Mesenchymal stem cell (in vitro differentiated cells and primary cell): ENCODE data around the gene TUBA8. TPM values are rescaled to one million over a fixed set of nuclear protein-coding genes. Genes with fewer than 3 reads are reported as not detected.
"Not testable (repeated sequence)": the region's sequence is repeated elsewhere in the genome, so short reads cannot be mapped to it uniquely, and the experiment has no call there.

Experiments
- DNase-seq: peaks from one replicate; pipeline ENCODE4 v3.0.0-alpha.2; 2013
- H2AFZ ChIP-seq: one replicate; pipeline ENCODE4 v1.6.1; 2013; ENCODE audit warnings: low read depth, mild to moderate bottlenecking, control low read depth, inconsistent platforms, low read length, moderate library complexity
- H2AK5ac ChIP-seq: 2 replicates; pipeline ENCODE4 v1.6.1; 2013; ENCODE audit warnings: low read length, moderate library complexity, mild to moderate bottlenecking, inconsistent platforms; ENCODE audit not compliant: severe bottlenecking
- H2BK120ac ChIP-seq: one replicate; pipeline ENCODE4 v1.6.1; 2013; ENCODE audit warnings: low read depth, mild to moderate bottlenecking, inconsistent platforms, low read length, moderate library complexity
- H2BK12ac ChIP-seq, 2 experiments: one replicate each; pipeline ENCODE4 v1.6.1; 2013; ENCODE audit warnings: inconsistent platforms in 2 of 2, low read length in 2 of 2, mild to moderate bottlenecking in 2 of 2, moderate library complexity in 2 of 2, control low read depth in 1 of 2
- H2BK15ac ChIP-seq: one replicate; pipeline ENCODE4 v1.6.1; 2013; ENCODE audit warnings: mild to moderate bottlenecking, low read depth, inconsistent platforms; ENCODE audit not compliant: poor library complexity, severe bottlenecking
- H2BK5ac ChIP-seq: 2 replicates; pipeline ENCODE4 v1.6.1; 2013; ENCODE audit warnings: low read depth, mild to moderate bottlenecking, low read length, control low read depth, inconsistent platforms; ENCODE audit not compliant: poor library complexity, severe bottlenecking
- H3K14ac ChIP-seq, 2 experiments: one replicate each; pipeline ENCODE4 v1.6.1; 2013; ENCODE audit warnings: inconsistent platforms in 2 of 2, low read length in 2 of 2, control low read depth in 1 of 2, mild to moderate bottlenecking in 1 of 2, moderate library complexity in 1 of 2
- H3K18ac ChIP-seq, 2 experiments: one replicate each; pipeline ENCODE4 v1.6.1; 2013; ENCODE audit warnings: inconsistent platforms in 2 of 2, low read length in 2 of 2, control low read depth in 1 of 2, low read depth in 1 of 2, mild to moderate bottlenecking in 1 of 2
- H3K23ac ChIP-seq, 2 experiments: one replicate each; pipeline ENCODE4 v1.6.1; 2013; ENCODE audit warnings: inconsistent platforms in 2 of 2, low read length in 2 of 2, mild to moderate bottlenecking in 2 of 2, moderate library complexity in 2 of 2, control low read depth in 1 of 2
- H3K27ac ChIP-seq: 2 replicates; pipeline ENCODE4 v1.5.1; 2013; ENCODE audit warnings: mild to moderate bottlenecking, moderate library complexity, low read length, control low read depth, inconsistent platforms; ENCODE audit not compliant: poor library complexity, severe bottlenecking
- H3K27me3 ChIP-seq, 2 experiments: 2 replicates each; pipeline versions ENCODE4 v1.6.1 to v1.7.0; 2013; ENCODE audit warnings: low read length in 2 of 2, mild to moderate bottlenecking in 2 of 2, moderate library complexity in 2 of 2, control low read depth in 1 of 2, inconsistent platforms in 1 of 2; ENCODE audit not compliant: control insufficient read depth in 1 of 2, insufficient read depth in 1 of 2
- H3K36me3 ChIP-seq, 2 experiments: 2 replicates each; pipeline versions ENCODE4 v1.6.1 to v1.7.0; 2013; ENCODE audit warnings: low read length in 2 of 2, control low read depth in 1 of 2, inconsistent platforms in 1 of 2, low read depth in 1 of 2, mild to moderate bottlenecking in 1 of 2; ENCODE audit not compliant: insufficient read depth in 2 of 2, control insufficient read depth in 1 of 2
- H3K4ac ChIP-seq, 2 experiments: one replicate each; pipeline ENCODE4 v1.6.1; 2013; ENCODE audit warnings: inconsistent platforms in 2 of 2, low read length in 2 of 2, mild to moderate bottlenecking in 2 of 2, moderate library complexity in 2 of 2, control low read depth in 1 of 2, low read depth in 1 of 2
- H3K4me1 ChIP-seq: 2 replicates; pipeline ENCODE4 v1.6.1; 2013; ENCODE audit warnings: low read depth, low read length, control low read depth; ENCODE audit not compliant: control insufficient read depth, insufficient read depth
- H3K4me2 ChIP-seq: 2 replicates; pipeline ENCODE4 v1.6.1; 2013; ENCODE audit warnings: low read length, mild to moderate bottlenecking, inconsistent platforms; ENCODE audit not compliant: poor library complexity, severe bottlenecking
- H3K4me3 ChIP-seq, 2 experiments: 2 replicates each; pipeline versions ENCODE4 v1.5.1 to v1.7.0; 2013; ENCODE audit warnings: low read length in 2 of 2, mild to moderate bottlenecking in 2 of 2, control low read depth in 1 of 2, low read depth in 1 of 2; ENCODE audit not compliant: insufficient read depth in 1 of 2
- H3K79me1 ChIP-seq: replicated peaks from 2 replicates; pipeline ENCODE4 v1.6.1; 2013; ENCODE audit warnings: mild to moderate bottlenecking, control low read depth, low read length, inconsistent platforms; ENCODE audit not compliant: poor library complexity, severe bottlenecking
- H3K9ac ChIP-seq: 2 replicates; pipeline ENCODE4 v1.7.0; 2013; ENCODE audit warnings: mild to moderate bottlenecking, low read length, moderate library complexity
- H3K9me3 ChIP-seq: 2 replicates; pipeline ENCODE4 v1.7.0; 2013; ENCODE audit warnings: mild to moderate bottlenecking, low read length; ENCODE audit not compliant: control insufficient read depth
- H4K8ac ChIP-seq: one replicate; pipeline ENCODE4 v1.6.1; 2013; ENCODE audit warnings: inconsistent platforms, mild to moderate bottlenecking, low read length, moderate library complexity
- H4K91ac ChIP-seq: one replicate; pipeline ENCODE4 v1.6.1; 2013; ENCODE audit warnings: mild to moderate bottlenecking, low read length, inconsistent platforms
- WGBS: methylation state at CpG from one replicate; pipeline ENCODE4 v1.1.7; 2013; ENCODE audit warnings: mixed read lengths; 5-methylcytosine and 5-hydroxymethylcytosine counted together
- small RNA-seq: library from polyadenylated mRNA; stranded (forward); fragments of <200 nt; extraction: miRNeasy Mini kit (QIAGEN cat#:217004); gene quantifications from one replicate; pipeline ENCODE3, GENCODE V24; 2013; ENCODE audit warnings: low read depth

Gene TUBA8

DNA sequence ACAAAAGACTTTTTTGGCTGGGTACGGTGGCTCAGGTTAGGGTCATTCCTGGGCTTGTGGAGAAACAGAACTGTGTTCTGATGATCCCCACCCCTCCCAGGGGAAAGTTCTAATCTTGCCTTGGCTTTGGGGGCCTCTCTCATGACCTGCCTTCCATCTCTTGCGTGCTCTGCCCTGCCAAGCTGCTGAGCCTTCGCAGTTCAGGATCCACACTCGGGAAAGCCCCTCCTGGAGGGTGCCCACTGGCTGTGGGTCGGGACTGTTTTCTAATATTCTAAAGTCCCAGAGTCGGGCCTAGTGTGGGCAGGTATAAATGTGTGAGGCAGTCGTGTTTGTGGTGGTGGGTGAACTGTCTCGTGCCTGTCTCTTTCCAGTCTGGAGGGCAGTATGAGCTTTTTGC is 62.2 kb downstream of the TUBA8 start:
- not testable (repeated sequence) for H2BK12ac ChIP-seq

DNA sequence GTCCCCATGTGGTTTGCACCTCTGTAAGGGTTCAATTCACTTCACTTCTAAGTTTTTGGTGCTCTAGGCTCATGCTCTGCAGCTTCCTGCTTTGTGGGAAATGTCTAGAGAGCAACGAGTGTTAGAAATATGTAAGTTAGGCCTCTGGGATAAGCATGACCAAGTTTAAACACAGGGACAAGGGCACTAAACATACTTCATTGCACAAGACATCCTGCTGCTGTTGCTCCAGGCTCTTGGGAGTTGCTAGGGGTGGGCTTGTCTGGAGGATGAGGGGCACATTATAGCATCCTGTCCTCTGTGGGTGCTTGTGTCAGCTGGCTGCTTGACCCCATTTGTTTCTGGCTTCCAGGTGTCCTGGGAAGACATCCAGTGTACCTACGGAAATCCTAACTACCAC is 62.8 kb downstream of the TUBA8 start:
- not testable (repeated sequence) for H3K18ac ChIP-seq, H2AFZ ChIP-seq, H4K91ac ChIP-seq, H3K4me1 ChIP-seq, H3K9ac ChIP-seq, H3K79me1 ChIP-seq, H4K8ac ChIP-seq, H3K9me3 ChIP-seq, H2BK15ac ChIP-seq, H3K14ac ChIP-seq, H3K4ac ChIP-seq, H3K4me3 ChIP-seq, H2BK12ac ChIP-seq, H3K27ac ChIP-seq, H3K23ac ChIP-seq, H2BK5ac ChIP-seq, H3K36me3 ChIP-seq, H3K4me2 ChIP-seq, H2BK120ac ChIP-seq, DNase-seq, H2AK5ac ChIP-seq, H3K27me3 ChIP-seq
- WGBS = 83% methylated on average over 1 of the region's 2 CpGs

More for the DNA sequence above, 62.2 kb downstream of the TUBA8 start:
- not testable (repeated sequence) for H3K18ac ChIP-seq, H2AFZ ChIP-seq, H3K27me3 ChIP-seq, H2BK120ac ChIP-seq, DNase-seq, H3K79me1 ChIP-seq, H3K9me3 ChIP-seq, H3K36me3 ChIP-seq, H2BK5ac ChIP-seq, H2BK15ac ChIP-seq, H3K4me3 ChIP-seq, H3K4me2 ChIP-seq, H3K27ac ChIP-seq, H3K23ac ChIP-seq, H3K4me1 ChIP-seq, H4K8ac ChIP-seq, H3K4ac ChIP-seq, H2AK5ac ChIP-seq, H4K91ac ChIP-seq, H3K14ac ChIP-seq
- H3K9ac ChIP-seq = peak overlapping the region; percentile 49
- 85% methylated on average over 5 of the region's 8 CpGs for WGBS

Small RNA genes lying within 50 kb of the gene (small RNA-seq; reads per million reads assigned to genes)
- gene AC016027.5 = not detected
